Lower leg skin (tissue), 3 donors: ENCODE measurements around the gene CHD5.

ENCODE experiments used
- CTCF ChIP-seq, 3 donors: fragments of 450-650 bp; IDR thresholded peaks; one replicate each; pipeline ENCODE4 v1.5.1; 2016; ENCODE audit warnings: antibody characterized with exemption in 3 of 3, mild to moderate bottlenecking in 3 of 3, moderate library complexity in 2 of 3
- POLR2A ChIP-seq, 2 donors: fragments of 450-650 bp; IDR thresholded peaks; one replicate each; pipeline ENCODE4 v1.6.1; 2016 to 2017; ENCODE audit warnings: antibody characterized with exemption in 2 of 2, mild to moderate bottlenecking in 1 of 2, moderate library complexity in 1 of 2

DNA sequence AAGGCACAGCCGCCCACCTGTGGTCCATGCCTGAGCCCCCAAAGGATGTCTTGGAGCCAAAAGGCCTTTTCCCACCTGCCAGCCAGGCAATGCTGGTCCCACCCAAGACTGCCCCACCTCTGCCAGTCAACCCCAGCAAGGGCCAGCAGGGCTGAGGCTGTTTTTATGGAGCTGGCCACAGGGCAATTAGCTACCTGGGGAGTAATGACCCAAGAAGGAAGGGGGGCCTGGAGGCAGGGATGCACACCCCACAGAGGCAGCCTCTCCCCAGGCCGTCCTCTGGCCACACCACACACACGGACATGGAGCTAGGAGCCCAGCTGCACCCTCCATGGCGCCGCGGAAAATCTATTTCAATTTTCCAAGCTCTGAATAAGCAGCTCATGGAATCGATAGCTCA lies 27.2 kb downstream of the CHD5 start:
- no peak for TF ChIP-seq CTCF (IDR thresholded peaks at IDR 0.05)
- no peak for TF ChIP-seq POLR2A (IDR thresholded peaks at IDR 0.05)
